ENCODE results near the gene SRP72. TPM values are rescaled to one million over a fixed set of nuclear protein-coding genes. Genes with fewer than 3 reads are reported as not detected.

SRP72 gene
- total RNA-seq, 1 donor from 2014 or later: 103 TPM

DNA sequence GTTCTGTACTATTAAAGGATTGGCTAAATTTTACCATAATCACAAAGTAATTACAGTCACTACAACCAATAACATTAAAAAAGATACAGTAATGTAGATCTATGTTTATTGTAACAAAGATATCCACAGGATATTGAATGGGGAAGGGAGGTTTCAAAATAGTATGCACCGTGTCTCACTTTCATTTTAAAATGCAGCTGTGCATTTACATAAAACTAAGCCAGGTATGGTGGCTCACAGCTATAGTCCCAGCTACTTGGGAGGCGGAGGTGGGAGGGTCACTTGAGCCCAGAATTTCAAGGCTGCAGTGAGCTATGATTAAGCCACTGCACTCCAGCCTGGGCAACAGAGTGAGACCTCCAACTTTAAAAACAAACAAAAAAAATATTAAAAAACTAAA is 8.5 kb downstream of the SRP72 start:
- Mint-ChIP-seq H3K36me3 (ENCODE audit: low read depth) (peaks cover 49% of the 10 kb centered on the region), H3K4me1 (ENCODE audit: low read depth) (no peaks in the 10 kb centered on the region), H3K27me3 (ENCODE audit: low read depth) (no peaks in the 10 kb centered on the region), H3K27ac (ENCODE audit: unreplicated experiment) (no peak overlapping the region), H3K4me3 (ENCODE audit: unreplicated experiment) (no peak overlapping the region), H3K9me3 (ENCODE audit: low read depth) (no peaks in the 10 kb centered on the region)
- no peak for DNase-seq (ENCODE audit: low spot score)
- TF ChIP-seq, protein P1, sequence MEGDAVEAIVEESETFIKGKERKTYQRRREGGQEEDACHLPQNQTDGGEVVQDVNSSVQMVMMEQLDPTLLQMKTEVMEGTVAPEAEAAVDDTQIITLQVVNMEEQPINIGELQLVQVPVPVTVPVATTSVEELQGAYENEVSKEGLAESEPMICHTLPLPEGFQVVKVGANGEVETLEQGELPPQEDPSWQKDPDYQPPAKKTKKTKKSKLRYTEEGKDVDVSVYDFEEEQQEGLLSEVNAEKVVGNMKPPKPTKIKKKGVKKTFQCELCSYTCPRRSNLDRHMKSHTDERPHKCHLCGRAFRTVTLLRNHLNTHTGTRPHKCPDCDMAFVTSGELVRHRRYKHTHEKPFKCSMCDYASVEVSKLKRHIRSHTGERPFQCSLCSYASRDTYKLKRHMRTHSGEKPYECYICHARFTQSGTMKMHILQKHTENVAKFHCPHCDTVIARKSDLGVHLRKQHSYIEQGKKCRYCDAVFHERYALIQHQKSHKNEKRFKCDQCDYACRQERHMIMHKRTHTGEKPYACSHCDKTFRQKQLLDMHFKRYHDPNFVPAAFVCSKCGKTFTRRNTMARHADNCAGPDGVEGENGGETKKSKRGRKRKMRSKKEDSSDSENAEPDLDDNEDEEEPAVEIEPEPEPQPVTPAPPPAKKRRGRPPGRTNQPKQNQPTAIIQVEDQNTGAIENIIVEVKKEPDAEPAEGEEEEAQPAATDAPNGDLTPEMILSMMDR (IDR thresholded peaks at IDR 0.05): no peak

DNA sequence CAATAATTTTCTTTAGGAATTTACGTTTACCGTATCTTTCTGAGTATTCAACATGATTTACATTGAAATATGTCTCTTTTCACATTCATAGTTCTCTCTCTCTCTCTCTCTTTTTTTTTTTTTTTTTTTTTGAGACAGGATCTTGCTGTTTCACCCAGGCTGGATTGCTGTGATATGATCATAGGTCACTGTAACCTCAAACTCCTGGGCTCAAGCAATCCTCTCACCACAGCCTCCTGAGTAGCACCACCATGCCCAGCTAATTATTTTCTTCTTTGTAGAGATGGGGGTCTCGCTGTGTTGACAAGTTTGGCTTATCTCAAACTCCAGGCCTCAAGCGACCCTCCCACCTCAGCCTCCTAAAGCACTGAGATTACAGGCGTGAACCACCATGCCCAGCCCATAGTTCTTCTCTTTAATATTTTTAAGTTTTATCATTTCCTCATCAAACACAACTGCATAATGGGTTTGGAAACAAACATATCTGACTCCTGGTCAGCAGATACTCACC is 9.8 kb downstream of the SRP72 start:
- Mint-ChIP-seq H3K9me3 (ENCODE audit: low read depth) (no peaks in the 10 kb centered on the region), H3K27ac (ENCODE audit: unreplicated experiment) (peak overlapping the region; percentile 36), H3K4me3 (ENCODE audit: unreplicated experiment) (no peak overlapping the region), H3K36me3 (ENCODE audit: low read depth) (peaks cover 45% of the 10 kb centered on the region), H3K4me1 (ENCODE audit: low read depth) (no peaks in the 10 kb centered on the region), H3K27me3 (ENCODE audit: low read depth) (no peaks in the 10 kb centered on the region)
- DNase-seq (ENCODE audit: low spot score): no peak
- TF ChIP-seq, protein P1 (IDR thresholded peaks at IDR 0.05): no peak

DNA sequence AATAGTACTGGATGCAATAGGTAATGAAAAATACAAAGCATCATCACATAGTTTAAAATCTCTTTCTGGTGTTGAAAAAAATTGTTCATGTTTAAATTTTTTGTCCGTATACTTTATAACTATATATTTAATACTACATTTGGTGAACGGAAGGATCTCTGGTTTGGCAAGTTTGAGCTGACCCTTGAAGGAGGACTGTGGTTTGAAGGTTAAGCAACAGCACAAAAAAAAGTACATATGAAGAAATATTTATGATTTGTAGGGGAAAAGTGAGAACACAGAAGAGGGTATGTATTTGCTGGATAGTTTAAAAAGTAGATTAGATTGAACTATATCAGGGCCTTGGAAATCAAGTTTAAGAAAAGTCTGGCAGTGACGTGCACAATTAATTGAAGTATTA is 13.3 kb downstream of the SRP72 start:
- Mint-ChIP-seq H3K36me3 (ENCODE audit: low read depth) (peaks cover 32% of the 10 kb centered on the region), H3K4me3 (ENCODE audit: unreplicated experiment) (no peak overlapping the region), H3K27me3 (ENCODE audit: low read depth) (no peaks in the 10 kb centered on the region), H3K9me3 (ENCODE audit: low read depth) (no peaks in the 10 kb centered on the region), H3K27ac (ENCODE audit: unreplicated experiment) (no peak overlapping the region), H3K4me1 (ENCODE audit: low read depth) (no peaks in the 10 kb centered on the region)
- no peak for DNase-seq (ENCODE audit: low spot score)
- TF ChIP-seq, protein P1 (IDR thresholded peaks at IDR 0.05): no peak

DNA sequence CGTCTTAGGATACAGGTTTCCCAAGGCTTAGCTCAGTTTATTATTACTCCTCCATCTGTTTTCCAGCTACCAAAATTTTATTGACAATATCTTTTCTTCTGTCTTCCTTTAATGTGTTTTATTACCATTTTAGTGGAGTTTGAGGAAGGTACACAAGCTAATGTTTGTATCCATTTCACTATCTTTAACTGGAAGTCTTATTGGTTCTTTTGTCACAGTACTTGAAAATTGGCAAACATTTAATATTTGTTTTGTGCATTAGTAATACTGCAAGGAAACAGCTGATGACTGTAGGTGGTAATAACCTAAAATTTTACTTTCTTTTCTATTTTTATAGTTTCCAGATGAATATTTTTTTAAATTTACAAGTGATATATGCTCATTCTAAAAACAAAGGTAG is 28.8 kb downstream of the SRP72 start:
- Mint-ChIP-seq H3K4me1 (ENCODE audit: low read depth) (no peaks in the 10 kb centered on the region), H3K36me3 (ENCODE audit: low read depth) (peaks cover 31% of the 10 kb centered on the region), H3K27me3 (ENCODE audit: low read depth) (no peaks in the 10 kb centered on the region), H3K4me3 (ENCODE audit: unreplicated experiment) (no peak overlapping the region), H3K27ac (ENCODE audit: unreplicated experiment) (no peak overlapping the region), H3K9me3 (ENCODE audit: low read depth) (no peaks in the 10 kb centered on the region)
- no peak for DNase-seq (ENCODE audit: low spot score)
- TF ChIP-seq, protein P1 (IDR thresholded peaks at IDR 0.05): no peak

DNA sequence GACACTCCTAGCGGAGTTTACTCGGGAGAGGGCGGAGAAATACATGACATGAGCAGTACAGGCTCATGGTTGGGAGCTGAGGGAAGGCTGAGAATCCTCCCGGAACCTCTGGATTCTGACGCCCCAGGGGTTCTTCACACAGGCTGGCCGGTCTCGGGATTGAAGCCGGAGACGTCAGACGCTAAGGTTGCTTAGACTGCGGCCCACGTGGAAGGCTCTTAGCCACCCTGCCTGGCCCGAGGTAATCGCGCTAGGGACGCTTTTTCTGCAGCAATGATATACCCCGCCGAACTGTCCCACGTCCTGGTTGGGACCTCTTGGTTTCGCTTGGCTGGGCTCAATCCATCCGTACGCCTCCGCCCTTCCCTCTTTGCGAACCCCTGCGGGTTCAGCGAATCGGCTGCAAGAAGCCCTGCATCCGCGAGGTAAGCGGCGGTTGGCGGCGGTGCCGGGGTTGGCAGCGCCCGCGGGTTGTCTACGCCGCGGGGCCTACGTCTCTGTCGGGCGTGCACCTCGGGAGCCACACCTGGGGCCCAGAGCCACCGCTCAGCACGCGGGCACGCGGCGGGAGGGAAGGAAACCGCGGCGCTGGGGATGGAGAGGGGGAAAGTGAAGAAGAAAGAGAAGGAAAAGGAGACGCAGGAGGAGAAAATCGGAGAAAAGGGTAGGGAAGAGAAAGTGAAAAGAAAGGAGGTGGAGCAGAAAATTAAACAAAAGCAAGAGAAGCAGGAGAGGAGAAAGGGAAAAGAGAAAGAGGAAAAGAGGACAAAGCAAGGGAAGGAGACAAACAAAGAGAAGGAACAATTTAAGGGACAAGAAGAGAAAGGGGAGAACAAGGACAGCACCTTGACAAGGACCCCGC is 38.1 kb downstream of the SRP72 start, which contains the start of gene ARL9:
Gene ARL9 (plus strand): TSS at position 523 of the 862 bp plus-strand sequence. CDS start 72 bp downstream, at position 595.
- H3K36me3 Mint-ChIP-seq (ENCODE audit: low read depth): peaks cover 11% of the 10 kb centered on the region
- H3K27me3 Mint-ChIP-seq (ENCODE audit: low read depth): no peaks in the 10 kb centered on the region
- no peaks in the 10 kb centered on the region for H3K9me3 Mint-ChIP-seq (ENCODE audit: low read depth)
- H3K4me3 Mint-ChIP-seq (ENCODE audit: unreplicated experiment): peak within 1 kb of the TSS; percentile 98
- TF ChIP-seq, protein P1 (IDR thresholded peaks at IDR 0.05): no peak
- no peak for DNase-seq (ENCODE audit: low spot score)
- H3K27ac Mint-ChIP-seq (ENCODE audit: unreplicated experiment): peak within 1 kb of the TSS; percentile 93
- H3K4me1 Mint-ChIP-seq (ENCODE audit: low read depth): peaks cover 20% of the 10 kb centered on the region
